ENCODE data around the gene SLPI. TPM values are rescaled to one million over a fixed set of nuclear protein-coding genes. Genes with fewer than 3 reads are reported as not detected.

Gene SLPI
- total RNA-seq, 4 donors from 2014 or later: 97.4 to 632 (median 292) TPM

- Histone ChIP-seq H3K4me3 (no peak overlapping the region), H3K9me3 (no peaks in the 10 kb centered on the region), H3K27ac (no peak overlapping the region), H3K4me1 (no peaks in the 10 kb centered on the region), H3K27me3 (no peaks in the 10 kb centered on the region), H3K36me3 (no peaks in the 10 kb centered on the region)
- 94% methylated on average over 3 of the region's 3 CpGs for WGBS
- no peak for DNase-seq (ENCODE audit: low spot score in 2 of 2)
- TF ChIP-seq EP300 (IDR thresholded peaks at IDR 0.05): no peak
- TF ChIP-seq POLR2A (IDR thresholded peaks at IDR 0.05): no peak
- TF ChIP-seq CTCF (IDR thresholded peaks at IDR 0.05): no peak
- TF ChIP-seq POLR2AphosphoS5 (IDR thresholded peaks at IDR 0.05): no peak
Measured at GRCh38 chr20:45269056-45269455, 14.7 kb upstream of the SLPI start.

- 62% methylated on average over 3 of the region's 3 CpGs for WGBS
- DNase-seq (ENCODE audit: low spot score in 2 of 2): no peak
Measured at GRCh38 chr20:45268531-45268930, 14.2 kb upstream of the SLPI start.

GRCh38 chr20:45266977-45267376 is 12.6 kb upstream of the SLPI start:
- DNase-seq (ENCODE audit: low spot score in 2 of 2): no peak

More at GRCh38 chr20:45268531-45268930, 14.2 kb upstream of the SLPI start:
- TF ChIP-seq EP300 (IDR thresholded peaks at IDR 0.05) (no peak), POLR2AphosphoS5 (IDR thresholded peaks at IDR 0.05) (no peak), POLR2A (IDR thresholded peaks at IDR 0.05) (no peak), CTCF (IDR thresholded peaks at IDR 0.05) (no peak)
- Histone ChIP-seq H3K9me3 (no peaks in the 10 kb centered on the region), H3K4me1 (no peaks in the 10 kb centered on the region), H3K4me3 (no peak overlapping the region), H3K27ac (no peak overlapping the region), H3K27me3 (no peaks in the 10 kb centered on the region), H3K36me3 (no peaks in the 10 kb centered on the region)

GRCh38 chr20:45263556-45264266 is 9.3 kb upstream of the SLPI start:
- 90% methylated on average over 3 of the region's 3 CpGs for WGBS
- no peaks in the 10 kb centered on the region for H3K9me3 ChIP-seq

More at GRCh38 chr20:45266977-45267376, 12.6 kb upstream of the SLPI start:
- H3K4me1 ChIP-seq: no peaks in the 10 kb centered on the region
- no peak for TF ChIP-seq POLR2A (IDR thresholded peaks at IDR 0.05)
- no peak for TF ChIP-seq EP300 (IDR thresholded peaks at IDR 0.05)
- no peak for TF ChIP-seq CTCF (IDR thresholded peaks at IDR 0.05)
- TF ChIP-seq POLR2AphosphoS5 (IDR thresholded peaks at IDR 0.05): no peak
- no peak overlapping the region for H3K4me3 ChIP-seq
- no peak overlapping the region for H3K27ac ChIP-seq
- no peaks in the 10 kb centered on the region for H3K9me3 ChIP-seq
- no peaks in the 10 kb centered on the region for H3K36me3 ChIP-seq
- no peaks in the 10 kb centered on the region for H3K27me3 ChIP-seq

More at GRCh38 chr20:45263556-45264266, 9.3 kb upstream of the SLPI start:
- TF ChIP-seq CTCF (IDR thresholded peaks at IDR 0.05) (no peak), EP300 (IDR thresholded peaks at IDR 0.05) (no peak), POLR2A (IDR thresholded peaks at IDR 0.05) (no peak), POLR2AphosphoS5 (IDR thresholded peaks at IDR 0.05) (no peak)
- Histone ChIP-seq H3K4me3 (no peak overlapping the region), H3K36me3 (no peaks in the 10 kb centered on the region), H3K27ac (no peak overlapping the region), H3K27me3 (peaks cover 12% of the 10 kb centered on the region), H3K4me1 (no peaks in the 10 kb centered on the region)
- DNase-seq (ENCODE audit: low spot score in 2 of 2): no peak
